Kidney (tissue), 14 donors: ENCODE data around the gene SYT9. TPM values are rescaled to one million over a fixed set of nuclear protein-coding genes. Genes with fewer than 3 reads are reported as not detected.

ENCODE experiments used
- DNase-seq, 5 donors: peaks; one replicate each; pipeline ENCODE4 v3.0.0-alpha.2; 2013 to 2020
- FAIRE-seq: peaks from 2 replicates; lab custom pipeline; 2012; peaks lifted over from hg19 to GRCh38; lab: Jason Lieb, UNC
- H3K27ac ChIP-seq, 2 donors: one replicate each; pipeline ENCODE4 v1.7.0; 2013; ENCODE audit warnings: low read depth in 2 of 2, low read length in 2 of 2, inconsistent platforms in 1 of 2
- H3K27me3 ChIP-seq: one replicate; pipeline ENCODE4 v1.7.1; 2013; ENCODE audit warnings: low read length, inconsistent platforms; ENCODE audit not compliant: control insufficient read depth, insufficient read depth
- H3K36me3 ChIP-seq, 3 donors: one replicate each; pipeline versions ENCODE4 v1.7.0 to v1.7.1; 2013; ENCODE audit warnings: low read length in 3 of 3, control low read depth in 1 of 3, inconsistent platforms in 1 of 3; ENCODE audit not compliant: insufficient read depth in 3 of 3, control insufficient read depth in 2 of 3
- H3K4me1 ChIP-seq, 3 donors: one replicate each; pipeline versions ENCODE4 v1.7.0 to v1.7.1; 2013; ENCODE audit warnings: low read length in 3 of 3, inconsistent platforms in 1 of 3, low read depth in 1 of 3; ENCODE audit not compliant: control insufficient read depth in 2 of 3, insufficient read depth in 2 of 3
- H3K4me3 ChIP-seq, 3 donors: one replicate each; pipeline versions ENCODE4 v1.7.0 to v1.8.1; 2013; ENCODE audit warnings: low read length in 3 of 3, control low read depth in 1 of 3, inconsistent platforms in 1 of 3
- H3K9ac ChIP-seq, 3 donors: one replicate each; pipeline versions ENCODE4 v1.7.0 to v1.7.1; 2013; ENCODE audit warnings: low read length in 3 of 3, control low read depth in 1 of 3, inconsistent platforms in 1 of 3
- H3K9me3 ChIP-seq, 3 donors: one replicate each; pipeline versions ENCODE4 v1.7.0 to v1.7.1; 2013; ENCODE audit warnings: low read length in 3 of 3, control low read depth in 1 of 3, inconsistent platforms in 1 of 3; ENCODE audit not compliant: control insufficient read depth in 2 of 3, insufficient read depth in 1 of 3
- CTCF ChIP-seq: IDR thresholded peaks from 3 replicates; pipeline ENCODE4 v1.5.1; 2012; ENCODE audit warnings: mild to moderate bottlenecking, moderate library complexity, borderline replicate concordance; ENCODE audit not compliant: insufficient read depth; ENCODE audit errors: extremely low read depth
- intact Hi-C: fragments of 100-400 bp; cut with DNase I; formaldehyde crosslinking; loops from one replicate; pipeline ENCODE4 v1.11.1; 2022
- polyA plus RNA-seq: library from polyadenylated mRNA; stranded (reverse); fragments of 350-450 nt; fragmentation: Illumina TruSeq; extraction: RNeasy Lipid Tissue Mini Kit (QIAGEN cat#74804); gene quantifications from one replicate; pipeline ENCODE4 v1.2.3, GENCODE V29; 2014; ENCODE audit warnings: low read depth, low replicate concordance; ENCODE audit not compliant: insufficient read depth
- total RNA-seq: library from RNA; stranded (reverse); fragmentation: NEBNext Ultra II Directional; extraction: Animal tissue kit (Norgen Biotek cat#: 25700); gene quantifications from one replicate; pipeline ENCODE4 v1.2.1, GENCODE V29; 2021
- donor health status: control.
- donor health status: control.
- donor health status: control.
- donor health status: control.
- donor health status: control.
- donor health status: DM: yes; HTN: yes; CAD: no.
- donor health status: Normal renal cell carcinoma (clear cell type).

Gene SYT9
- total and polyA plus RNA-seq, 2 donors from 2014 or later = 1.5 to 2.7 TPM

GRCh38 chr11:7486781-7487140 is 235.1 kb downstream of the SYT9 start:
- Histone ChIP-seq H3K27ac (no peak overlapping the region), H3K9ac (peak overlapping the region in 1 of 3 donors; percentile 7)
- FAIRE-seq = no peak

GRCh38 chr11:7487360-7487759 is 235.7 kb downstream of the SYT9 start:
- Histone ChIP-seq H3K27me3 (no peaks in the 10 kb centered on the region), H3K4me3 (peak overlapping the region in 2 of 3 donors; percentile 26 to 42), H3K36me3 (no peaks in the 10 kb centered on the region), H3K9me3 (no peaks in the 10 kb centered on the region), H3K4me1 (peaks cover 0 to 7% (median 0%) of the 10 kb centered on the region in 3 donors), H3K27ac (no peak overlapping the region), H3K9ac (no peak overlapping the region)
- no peak for DNase-seq
- peak; percentile 77 for FAIRE-seq
- intact Hi-C loops = no loop called here
- TF ChIP-seq CTCF = no peak

More at GRCh38 chr11:7486781-7487140, 235.1 kb downstream of the SYT9 start:
- H3K4me1 ChIP-seq = peaks cover 0 to 7% (median 0%) of the 10 kb centered on the region in 3 donors
- H3K4me3 ChIP-seq = peak overlapping the region in 2 of 3 donors; percentile 26 to 42
- DNase-seq = peak in 1 of 5 donors; percentile 41
- H3K36me3 ChIP-seq = no peaks in the 10 kb centered on the region
- no peaks in the 10 kb centered on the region for H3K9me3 ChIP-seq
- no peak for TF ChIP-seq CTCF
- no peaks in the 10 kb centered on the region for H3K27me3 ChIP-seq
- intact Hi-C loops = no loop called here

- FAIRE-seq (no peak), DNase-seq (no peak)
- H3K9ac ChIP-seq = no peak overlapping the region
- H3K27ac ChIP-seq = no peak overlapping the region
- no peaks in the 10 kb centered on the region for H3K36me3 ChIP-seq
- H3K9me3 ChIP-seq = no peaks in the 10 kb centered on the region
- intact Hi-C loops = no loop called here
- peaks cover 0 to 7% (median 0%) of the 10 kb centered on the region in 3 donors for H3K4me1 ChIP-seq
- H3K27me3 ChIP-seq = no peaks in the 10 kb centered on the region
- H3K4me3 ChIP-seq = no peak overlapping the region
- TF ChIP-seq CTCF = no peak
Measured at GRCh38 chr11:7488681-7489080, 237.0 kb downstream of the SYT9 start.

- no peak for TF ChIP-seq CTCF
- Histone ChIP-seq H3K36me3 (no peaks in the 10 kb centered on the region), H3K4me1 (peaks cover 0 to 3% (median 0%) of the 10 kb centered on the region in 3 donors), H3K27me3 (no peaks in the 10 kb centered on the region), H3K9ac (no peak overlapping the region), H3K9me3 (no peaks in the 10 kb centered on the region), H3K4me3 (no peak overlapping the region), H3K27ac (no peak overlapping the region)
- no peak for DNase-seq
- intact Hi-C loops = no loop called here
- FAIRE-seq = no peak
Measured at GRCh38 chr11:7489376-7489775, 237.7 kb downstream of the SYT9 start.
